Upper lobe of right lung (tissue), 1 donor: Measurements from ENCODE around the gene NMD3. TPM values are rescaled to one million over a fixed set of nuclear protein-coding genes. Genes with fewer than 3 reads are reported as not detected.

Experiments
- ATAC-seq: fragments of 200-7000 bp; cut with Tn5 transposase; one replicate; pipeline ENCODE4 v1.9.1; 2020; ENCODE audit warnings: mild to moderate bottlenecking, moderate library complexity
- DNase-seq: peaks from one replicate; pipeline ENCODE4 v3.0.0-alpha.2; 2020
- H3K27ac ChIP-seq: fragments of 200-600 bp; one replicate; pipeline ENCODE4 v1.8.0; 2022
- H3K27me3 ChIP-seq: fragments of 200-600 bp; one replicate; pipeline ENCODE4 v1.8.0; 2022; ENCODE audit warnings: mild to moderate bottlenecking
- H3K36me3 ChIP-seq: fragments of 200-600 bp; one replicate; pipeline ENCODE4 v1.8.0; 2022
- H3K4me1 ChIP-seq: fragments of 200-600 bp; one replicate; pipeline ENCODE4 v1.8.0; 2022
- H3K4me3 ChIP-seq: fragments of 200-600 bp; one replicate; pipeline ENCODE4 v1.8.0; 2022; ENCODE audit warnings: mild to moderate bottlenecking
- H3K9me3 ChIP-seq: fragments of 200-600 bp; one replicate; pipeline ENCODE4 v1.8.0; 2022
- CTCF ChIP-seq: fragments of 200-600 bp; IDR thresholded peaks from one replicate; pipeline ENCODE4 v1.8.0; 2022; ENCODE audit warnings: antibody characterized with exemption
- intact Hi-C: fragments of 100-400 bp; cut with DNase I; formaldehyde crosslinking; loops from one replicate; pipeline ENCODE4 v1.11.0; 2022
- total RNA-seq: library from RNA; stranded (reverse); fragmentation: NEBNext Ultra II Directional; extraction: Animal tissue kit (Norgen Biotek cat#: 25700); gene quantifications from one replicate; pipeline ENCODE4 v1.2.1, GENCODE V29; 2021
- donor health status: DM: no; HTN: yes; CAD: no; lungs with severe emphysema.

NMD3 gene
- total RNA-seq, 1 donor from 2014 or later, result 40.9 TPM

DNA sequence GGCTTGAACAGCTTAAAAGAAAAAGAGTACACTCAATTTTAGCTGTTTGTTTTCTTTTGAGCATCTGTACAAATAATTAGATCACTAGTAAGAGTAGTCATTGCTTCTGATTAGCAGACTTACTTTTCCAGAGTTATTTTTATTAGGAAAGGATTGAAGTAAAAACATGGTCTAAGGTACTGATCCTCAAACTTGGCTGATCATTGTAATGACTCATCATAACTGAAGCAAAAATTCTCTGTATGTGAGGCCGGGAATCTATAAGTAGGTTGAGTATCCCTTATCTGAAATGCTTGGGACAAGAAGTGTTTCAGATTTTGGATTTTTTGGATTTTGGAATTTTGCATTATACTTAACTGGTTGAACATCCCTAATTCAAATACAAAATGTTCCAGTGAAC lies 12.4 kb downstream of the NMD3 start:
- DNase-seq (no peak), ATAC-seq (no peak)
- no peak overlapping the region for H3K4me3 ChIP-seq
- intact Hi-C loops, result no loop called here
- TF ChIP-seq CTCF, result no peak
- no peaks in the 10 kb centered on the region for H3K4me1 ChIP-seq
- peaks cover 84% of the 10 kb centered on the region for H3K36me3 ChIP-seq
- no peak overlapping the region for H3K27ac ChIP-seq
- H3K9me3 ChIP-seq, result no peaks in the 10 kb centered on the region
- H3K27me3 ChIP-seq, result no peaks in the 10 kb centered on the region

DNA sequence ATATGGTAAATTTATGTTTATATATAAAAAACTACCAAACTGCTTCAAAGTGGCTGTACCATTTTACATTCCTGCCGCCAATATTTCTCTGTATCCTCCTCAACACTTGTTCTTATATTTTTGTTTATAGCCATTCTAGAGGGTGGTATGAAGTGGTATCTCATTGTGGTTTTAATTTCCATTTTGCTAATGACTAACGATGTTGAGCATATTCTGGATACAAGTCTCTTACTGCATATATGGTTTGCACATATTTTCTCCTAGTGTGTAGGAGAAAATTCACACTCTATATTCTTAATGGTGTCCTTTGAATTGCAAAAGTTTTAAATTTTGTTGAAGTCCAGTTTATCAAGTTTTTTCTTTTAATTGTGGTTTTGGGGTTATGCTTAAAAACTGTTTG lies 15.1 kb downstream of the NMD3 start:
- Histone ChIP-seq H3K9me3 (no peaks in the 10 kb centered on the region), H3K36me3 (peaks cover 72% of the 10 kb centered on the region), H3K4me1 (no peaks in the 10 kb centered on the region), H3K4me3 (no peak overlapping the region), H3K27me3 (no peaks in the 10 kb centered on the region), H3K27ac (no peak overlapping the region)
- ATAC-seq (no peak), DNase-seq (no peak)
- TF ChIP-seq CTCF, result no peak
- intact Hi-C loops, result no loop called here

DNA sequence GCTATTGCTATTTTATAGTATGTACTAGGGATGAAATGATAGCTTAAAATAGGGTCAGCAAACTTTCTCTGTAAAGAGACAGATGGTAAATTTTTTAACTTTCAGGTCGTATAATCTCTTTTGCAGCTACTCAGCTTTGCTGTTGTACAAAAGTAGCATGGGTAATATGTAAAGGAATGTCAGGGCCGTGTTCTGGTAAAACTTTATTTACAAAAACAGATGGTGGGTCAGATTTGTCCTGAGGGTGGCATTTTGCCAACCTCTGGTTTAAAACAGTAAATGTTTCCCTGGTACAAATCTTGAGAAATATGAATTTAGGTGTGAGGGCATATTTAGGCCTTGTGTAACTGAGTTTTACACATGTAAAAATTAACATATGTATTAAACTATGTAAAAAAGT lies 18.6 kb downstream of the NMD3 start:
- H3K27ac ChIP-seq, result no peak overlapping the region
- TF ChIP-seq CTCF, result no peak
- intact Hi-C loops, result no loop called here
- no peak for ATAC-seq
- H3K4me1 ChIP-seq, result no peaks in the 10 kb centered on the region
- H3K27me3 ChIP-seq, result no peaks in the 10 kb centered on the region
- no peaks in the 10 kb centered on the region for H3K9me3 ChIP-seq
- peaks cover 84% of the 10 kb centered on the region for H3K36me3 ChIP-seq
- DNase-seq, result no peak
- no peak overlapping the region for H3K4me3 ChIP-seq

DNA sequence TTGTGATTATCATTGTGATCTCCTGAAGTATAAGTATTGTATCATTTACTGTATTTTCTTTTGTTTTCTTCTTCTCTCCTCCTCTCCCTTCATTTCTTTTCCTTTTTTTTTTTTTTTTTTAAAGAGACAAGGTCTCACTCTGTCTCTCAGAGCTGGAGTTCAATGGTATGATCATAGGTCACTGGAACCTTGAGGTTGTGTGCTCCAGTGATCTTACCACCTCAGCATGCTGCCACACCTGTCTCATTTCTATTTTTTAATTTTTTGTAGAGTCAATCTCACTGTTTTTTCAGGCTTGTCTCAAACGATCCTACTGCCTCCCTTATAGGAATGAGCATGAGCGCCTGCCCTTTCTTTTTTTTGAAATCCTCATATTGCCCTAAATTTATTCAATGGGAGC lies 23.4 kb downstream of the NMD3 start:
- ATAC-seq (no peak), DNase-seq (no peak)
- H3K36me3 ChIP-seq, result peaks cover 85% of the 10 kb centered on the region
- H3K27me3 ChIP-seq, result no peaks in the 10 kb centered on the region
- intact Hi-C loops, result no loop called here
- no peaks in the 10 kb centered on the region for H3K4me1 ChIP-seq
- H3K4me3 ChIP-seq, result no peak overlapping the region
- no peak overlapping the region for H3K27ac ChIP-seq
- TF ChIP-seq CTCF, result no peak
- no peaks in the 10 kb centered on the region for H3K9me3 ChIP-seq

- DNase-seq, result no peak
- Histone ChIP-seq H3K27ac (no peak overlapping the region), H3K4me1 (no peaks in the 10 kb centered on the region), H3K4me3 (no peak overlapping the region), H3K9me3 (no peaks in the 10 kb centered on the region), H3K27me3 (no peaks in the 10 kb centered on the region), H3K36me3 (peaks cover 98% of the 10 kb centered on the region)
- no peak for ATAC-seq
- intact Hi-C loops, result no loop called here
- TF ChIP-seq CTCF, result no peak
Observed at GRCh38 chr3:161247049-161247448, 25.9 kb downstream of the NMD3 start.

- Histone ChIP-seq H3K4me3 (no peak overlapping the region), H3K4me1 (no peaks in the 10 kb centered on the region), H3K36me3 (peaks cover 85% of the 10 kb centered on the region), H3K27ac (no peak overlapping the region), H3K9me3 (no peaks in the 10 kb centered on the region), H3K27me3 (no peaks in the 10 kb centered on the region)
- ATAC-seq (no peak), DNase-seq (no peak)
- TF ChIP-seq CTCF, result no peak
- intact Hi-C loops, result no loop called here
Observed at GRCh38 chr3:161250116-161250515, 29.0 kb downstream of the NMD3 start.
